Chondrocyte (in vitro differentiated cells): ENCODE data around the gene FMNL2. TPM values are rescaled to one million over a fixed set of nuclear protein-coding genes. Genes with fewer than 3 reads are reported as not detected.

Experiments
- DNase-seq: peaks from one replicate; pipeline ENCODE4 v3.0.0; 2021; ENCODE audit warnings: mixed read lengths, low spot score
- H3K27ac Mint-ChIP-seq: one replicate; pipeline ENCODE4 v1.8.0; 2021; ENCODE audit warnings: mild to moderate bottlenecking, moderate library complexity, mixed read lengths; ENCODE audit not compliant: unreplicated experiment
- H3K27me3 Mint-ChIP-seq: 2 replicates; pipeline ENCODE4 v1.8.0; 2021; ENCODE audit warnings: low read depth, mixed read lengths
- H3K36me3 Mint-ChIP-seq: 2 replicates; pipeline ENCODE4 v1.8.0; 2021; ENCODE audit warnings: low read depth, mixed read lengths
- H3K4me1 Mint-ChIP-seq: 2 replicates; pipeline ENCODE4 v1.8.0; 2021; ENCODE audit warnings: low read depth, mild to moderate bottlenecking, mixed read lengths
- H3K4me3 Mint-ChIP-seq: one replicate; pipeline ENCODE4 v1.8.0; 2021; ENCODE audit warnings: mild to moderate bottlenecking, moderate library complexity, mixed read lengths; ENCODE audit not compliant: unreplicated experiment
- H3K9me3 Mint-ChIP-seq: 2 replicates; pipeline ENCODE4 v1.8.0; 2021; ENCODE audit warnings: low read depth, mixed read lengths
- total RNA-seq: library from RNA; stranded (reverse); gene quantifications from 3 replicates; pipeline ENCODE4 v1.2.1, GENCODE V29; 2021
- TF ChIP-seq, protein P1 (sequence below): fragments of 200-600 bp; sonication (generic); IDR thresholded peaks from 2 replicates; pipeline ENCODE4 v1.5.0; 2021; ENCODE audit warnings: antibody characterized with exemption, mild to moderate bottlenecking, moderate library complexity

The FMNL2 gene
- total RNA-seq, 1 donor from 2014 or later = 33.9 TPM

DNA sequence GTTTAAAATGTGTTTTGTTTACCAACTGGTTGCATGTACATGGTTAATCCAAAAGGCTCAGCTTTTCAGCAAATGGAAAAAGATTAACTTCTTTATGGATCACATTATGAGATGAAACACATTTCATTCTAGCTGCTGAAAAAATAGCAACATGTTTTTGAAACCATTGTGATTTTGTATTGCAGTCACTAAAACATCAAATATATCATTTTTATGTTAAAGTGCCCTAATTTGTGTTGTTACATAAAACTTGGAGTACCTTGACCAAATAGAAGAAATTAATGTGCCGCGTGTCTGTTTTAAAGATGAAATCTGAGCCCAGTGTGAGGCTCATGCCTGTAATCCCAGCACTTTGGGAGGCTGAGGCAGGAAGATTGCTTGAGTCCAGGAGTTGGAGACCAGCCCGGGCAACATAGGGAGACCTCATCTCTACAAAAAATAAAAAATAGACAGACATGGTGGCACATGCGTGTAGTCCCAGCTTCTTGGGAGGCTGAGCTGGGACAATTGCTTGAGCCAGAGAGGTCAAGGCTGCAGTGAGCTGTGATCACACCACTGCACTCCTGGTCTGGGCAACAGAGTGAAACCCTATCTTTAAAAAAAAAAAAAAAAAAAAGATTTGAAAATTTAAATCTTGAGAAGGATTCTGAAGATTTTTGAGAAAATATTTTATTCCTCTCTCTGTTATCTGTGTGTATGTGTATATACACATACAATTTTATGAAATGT, 96.6 kb downstream of the FMNL2 start:
- peaks cover 16% of the 10 kb centered on the region for H3K4me1 Mint-ChIP-seq
- no peaks in the 10 kb centered on the region for H3K36me3 Mint-ChIP-seq
- no peak overlapping the region for H3K4me3 Mint-ChIP-seq
- TF ChIP-seq, protein P1, sequence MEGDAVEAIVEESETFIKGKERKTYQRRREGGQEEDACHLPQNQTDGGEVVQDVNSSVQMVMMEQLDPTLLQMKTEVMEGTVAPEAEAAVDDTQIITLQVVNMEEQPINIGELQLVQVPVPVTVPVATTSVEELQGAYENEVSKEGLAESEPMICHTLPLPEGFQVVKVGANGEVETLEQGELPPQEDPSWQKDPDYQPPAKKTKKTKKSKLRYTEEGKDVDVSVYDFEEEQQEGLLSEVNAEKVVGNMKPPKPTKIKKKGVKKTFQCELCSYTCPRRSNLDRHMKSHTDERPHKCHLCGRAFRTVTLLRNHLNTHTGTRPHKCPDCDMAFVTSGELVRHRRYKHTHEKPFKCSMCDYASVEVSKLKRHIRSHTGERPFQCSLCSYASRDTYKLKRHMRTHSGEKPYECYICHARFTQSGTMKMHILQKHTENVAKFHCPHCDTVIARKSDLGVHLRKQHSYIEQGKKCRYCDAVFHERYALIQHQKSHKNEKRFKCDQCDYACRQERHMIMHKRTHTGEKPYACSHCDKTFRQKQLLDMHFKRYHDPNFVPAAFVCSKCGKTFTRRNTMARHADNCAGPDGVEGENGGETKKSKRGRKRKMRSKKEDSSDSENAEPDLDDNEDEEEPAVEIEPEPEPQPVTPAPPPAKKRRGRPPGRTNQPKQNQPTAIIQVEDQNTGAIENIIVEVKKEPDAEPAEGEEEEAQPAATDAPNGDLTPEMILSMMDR = no peak
- H3K27me3 Mint-ChIP-seq = no peaks in the 10 kb centered on the region
- no peak for DNase-seq
- H3K9me3 Mint-ChIP-seq = no peaks in the 10 kb centered on the region
- H3K27ac Mint-ChIP-seq = no peak overlapping the region

DNA sequence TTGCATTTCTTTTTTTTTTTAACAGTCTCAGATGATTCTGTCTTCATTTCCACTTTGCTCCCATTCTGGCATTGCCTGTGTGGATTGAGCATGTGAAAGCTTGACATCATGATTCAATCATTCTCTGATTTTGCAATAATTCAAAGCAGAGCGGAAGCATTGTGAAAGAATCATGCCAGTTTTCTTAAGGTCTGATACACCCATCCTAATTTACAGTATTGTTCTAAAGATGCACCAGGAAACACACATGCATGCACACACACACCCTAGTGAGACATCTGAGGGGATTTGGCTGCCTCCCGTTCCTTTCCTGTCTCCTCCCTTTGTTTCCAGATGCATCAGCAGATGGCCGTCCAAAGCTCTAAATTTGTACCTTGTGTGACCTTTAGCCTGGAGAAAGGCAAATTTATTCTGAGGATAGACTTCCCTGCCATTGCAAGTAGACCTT, 97.3 kb downstream of the FMNL2 start:
- H3K4me1 Mint-ChIP-seq = peaks cover 13% of the 10 kb centered on the region
- no peak overlapping the region for H3K4me3 Mint-ChIP-seq
- no peaks in the 10 kb centered on the region for H3K9me3 Mint-ChIP-seq
- no peak overlapping the region for H3K27ac Mint-ChIP-seq
- H3K27me3 Mint-ChIP-seq = no peaks in the 10 kb centered on the region
- H3K36me3 Mint-ChIP-seq = no peaks in the 10 kb centered on the region
- DNase-seq = no peak
- TF ChIP-seq, protein P1 = no peak

- no peak for DNase-seq
- Mint-ChIP-seq H3K4me1 (peaks cover 13% of the 10 kb centered on the region), H3K27ac (no peak overlapping the region), H3K27me3 (no peaks in the 10 kb centered on the region), H3K36me3 (no peaks in the 10 kb centered on the region), H3K9me3 (no peaks in the 10 kb centered on the region), H3K4me3 (no peak overlapping the region)
- TF ChIP-seq, protein P1 = no peak
These were observed 97.8 kb downstream of the FMNL2 start for GRCh38 chr2:152432765-152433164.

DNA sequence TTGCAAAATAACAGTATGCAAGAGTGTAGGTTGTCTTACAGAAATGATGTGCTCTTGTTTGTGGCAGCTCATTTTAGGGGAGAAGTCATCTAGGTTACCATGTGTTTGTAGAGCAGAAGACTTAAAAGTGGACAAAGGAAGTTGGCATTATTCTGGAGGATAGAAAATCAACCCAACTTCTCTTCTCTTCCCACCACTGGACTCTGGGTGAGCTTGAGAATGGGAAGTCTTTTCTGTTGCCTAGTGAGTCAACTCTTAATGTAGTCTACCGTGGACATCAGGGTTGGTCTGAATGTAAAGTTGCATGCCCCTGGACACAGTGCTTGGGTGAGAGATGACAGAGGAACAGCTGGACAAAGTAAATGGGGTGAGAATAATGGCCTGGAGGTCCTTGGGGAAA, 98.3 kb downstream of the FMNL2 start:
- H3K36me3 Mint-ChIP-seq = no peaks in the 10 kb centered on the region
- H3K4me1 Mint-ChIP-seq = peaks cover 13% of the 10 kb centered on the region
- no peak for DNase-seq
- no peak overlapping the region for H3K27ac Mint-ChIP-seq
- H3K27me3 Mint-ChIP-seq = no peaks in the 10 kb centered on the region
- TF ChIP-seq, protein P1 = no peak
- H3K9me3 Mint-ChIP-seq = no peaks in the 10 kb centered on the region
- no peak overlapping the region for H3K4me3 Mint-ChIP-seq

- TF ChIP-seq, protein P1 = no peak
- Mint-ChIP-seq H3K27ac (no peak overlapping the region), H3K36me3 (no peaks in the 10 kb centered on the region), H3K9me3 (no peaks in the 10 kb centered on the region), H3K4me3 (no peak overlapping the region), H3K27me3 (no peaks in the 10 kb centered on the region), H3K4me1 (peaks cover 14% of the 10 kb centered on the region)
- DNase-seq = no peak
These were observed 98.8 kb downstream of the FMNL2 start for GRCh38 chr2:152433791-152434190.
